OCI-LY7 (cell line): ENCODE results near the gene ARHGAP40. TPM values are rescaled to one million over a fixed set of nuclear protein-coding genes. Genes with fewer than 3 reads are reported as not detected.

Source experiments
- BruUV-seq: library from RNA; stranded (reverse); fragments of 400-500 nt; replicated peaks from 2 replicates; lab custom pipeline; 2021; lab: Mats Ljungman, UMichigan
- CTCF ChIA-PET: fragments of 300-600 bp; sonication (Branson Sonifier 250); formaldehyde crosslinking; loops from one replicate; lab custom pipeline; 2022; ENCODE audit warnings: antibody characterized with exemption; ENCODE audit not compliant: unreplicated experiment; lab: Charles Lee
- POLR2A ChIA-PET: fragments of 300-600 bp; sonication (Branson Sonifier 250); formaldehyde crosslinking; loops from one replicate; lab custom pipeline; 2022; ENCODE audit warnings: antibody characterized with exemption; lab: Charles Lee
- DNase-seq: peaks from one replicate; pipeline ENCODE4 v3.0.0-alpha.2; 2015; ENCODE audit warnings: low spot score
- H2AFZ ChIP-seq: fragments of 200-600 bp; sonication (generic), shearing (Covaris generic); 2 replicates; pipeline ENCODE4 v1.6.1; 2014; ENCODE audit warnings: mild to moderate bottlenecking, antibody characterized with exemption, low read length, moderate library complexity
- H3K27ac ChIP-seq: fragments of 200-600 bp; sonication (generic); 2 replicates; pipeline ENCODE4 v1.5.1; 2014; ENCODE audit warnings: mixed run types, low read depth, mild to moderate bottlenecking, moderate library complexity, low read length, inconsistent platforms; ENCODE audit not compliant: poor library complexity, severe bottlenecking
- H3K36me3 ChIP-seq: fragments of 200-600 bp; sonication (generic); 2 replicates; pipeline ENCODE4 v1.6.1; 2014; ENCODE audit warnings: mild to moderate bottlenecking, antibody characterized with exemption, low read length, moderate library complexity, mixed read lengths; ENCODE audit not compliant: insufficient read depth
- H3K4me1 ChIP-seq: fragments of 200-600 bp; sonication (generic); 2 replicates; pipeline ENCODE4 v1.5.1; 2014; ENCODE audit warnings: mild to moderate bottlenecking, low read length; ENCODE audit not compliant: insufficient read depth, poor library complexity, severe bottlenecking
- H3K4me2 ChIP-seq: fragments of 200-600 bp; sonication (generic); 2 replicates; pipeline ENCODE4 v1.6.1; 2014; ENCODE audit warnings: mild to moderate bottlenecking, low read length
- H3K4me3 ChIP-seq: fragments of 200-600 bp; sonication (generic); 2 replicates; pipeline ENCODE4 v1.5.1; 2014; ENCODE audit warnings: mild to moderate bottlenecking, low read depth, low read length; ENCODE audit not compliant: poor library complexity, severe bottlenecking
- H3K79me2 ChIP-seq: fragments of 200-600 bp; sonication (generic); 2 replicates; pipeline ENCODE4 v1.6.1; 2016; ENCODE audit warnings: low read depth, mild to moderate bottlenecking, low read length, moderate library complexity, mixed read lengths; ENCODE audit not compliant: insufficient read depth
- H3K9me2 ChIP-seq: fragments of 200-600 bp; sonication (generic); 2 replicates; pipeline ENCODE4 v1.6.1; 2016; ENCODE audit warnings: mild to moderate bottlenecking, low read length, mixed read lengths; ENCODE audit not compliant: insufficient read depth
- H3K9me3 ChIP-seq: fragments of 200-600 bp; sonication (generic); 2 replicates; pipeline ENCODE4 v1.6.1; 2014; ENCODE audit warnings: mild to moderate bottlenecking, mixed run types, low read length, mixed read lengths
- H4K20me1 ChIP-seq: fragments of 200-600 bp; sonication (generic); 2 replicates; pipeline ENCODE4 v1.6.1; 2014; ENCODE audit warnings: mild to moderate bottlenecking, antibody characterized with exemption, low read length, moderate library complexity, mixed read lengths; ENCODE audit not compliant: insufficient read depth
- EZH2phosphoT487 ChIP-seq: fragments of 200-600 bp; sonication (generic); IDR thresholded peaks from 2 replicates; pipeline ENCODE4 v1.6.1; 2018; ENCODE audit warnings: low read depth, borderline replicate concordance, mild to moderate bottlenecking, mixed run types, antibody characterized with exemption, low read length, moderate library complexity, mixed read lengths
- intact Hi-C: fragments of 100-400 bp; cut with micrococcal nuclease; formaldehyde crosslinking; loops from one replicate; pipeline ENCODE4 v1.10.0; 2022; ENCODE audit not compliant: unreplicated experiment
- total RNA-seq, 2 experiments: library from RNA; depleted of rRNA in 1 of 2; stranded (reverse); fragments of >200 nt in 1 of 2; shearing (Covaris generic) in 1 of 2; gene quantifications; 2 replicates each; pipeline ENCODE4 v1.2.3, GENCODE V29; 2014 to 2022
- TF ChIP-seq, protein P1 (sequence below): fragments of 200-600 bp; sonication (generic); conservative IDR thresholded peaks from 2 replicates; pipeline ENCODE4 v1.5.1; 2014; ENCODE audit warnings: mild to moderate bottlenecking, antibody characterized with exemption, low read length, moderate library complexity, mixed read lengths

ARHGAP40 gene
- total RNA-seq, 2 experiments from 2014 or later, result not detected

DNA sequence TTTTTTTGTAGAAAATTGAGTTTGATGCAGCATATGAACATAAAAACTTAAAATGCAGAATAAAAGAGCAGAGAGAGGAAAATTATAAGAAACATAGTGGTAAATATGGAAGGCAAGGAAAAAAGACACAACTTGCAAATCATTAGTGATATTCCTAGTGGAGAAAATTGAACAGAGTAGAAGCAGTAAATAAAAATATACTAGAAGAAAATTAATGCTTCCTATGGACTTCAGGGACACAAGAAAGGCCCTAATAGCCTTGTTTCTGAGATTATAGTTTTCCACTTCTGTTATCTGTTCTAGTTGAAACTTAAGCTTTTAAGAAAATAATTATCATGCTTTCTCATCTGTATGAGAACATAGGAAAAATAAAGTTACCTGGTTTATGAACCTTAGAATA is 46.2 kb upstream of the ARHGAP40 start:
- POLR2A ChIA-PET, result interaction anchor here (0.8 kb wide), 1 partner anchor 23 kb away, joined by 3 read pairs; no protein-coding TSS in a partner anchor
- no peak overlapping the region for H2AFZ ChIP-seq
- H3K4me1 ChIP-seq, result no peaks in the 10 kb centered on the region
- H3K79me2 ChIP-seq, result no peaks in the 10 kb centered on the region
- no peaks in the 10 kb centered on the region for H4K20me1 ChIP-seq
- TF ChIP-seq, protein P1, sequence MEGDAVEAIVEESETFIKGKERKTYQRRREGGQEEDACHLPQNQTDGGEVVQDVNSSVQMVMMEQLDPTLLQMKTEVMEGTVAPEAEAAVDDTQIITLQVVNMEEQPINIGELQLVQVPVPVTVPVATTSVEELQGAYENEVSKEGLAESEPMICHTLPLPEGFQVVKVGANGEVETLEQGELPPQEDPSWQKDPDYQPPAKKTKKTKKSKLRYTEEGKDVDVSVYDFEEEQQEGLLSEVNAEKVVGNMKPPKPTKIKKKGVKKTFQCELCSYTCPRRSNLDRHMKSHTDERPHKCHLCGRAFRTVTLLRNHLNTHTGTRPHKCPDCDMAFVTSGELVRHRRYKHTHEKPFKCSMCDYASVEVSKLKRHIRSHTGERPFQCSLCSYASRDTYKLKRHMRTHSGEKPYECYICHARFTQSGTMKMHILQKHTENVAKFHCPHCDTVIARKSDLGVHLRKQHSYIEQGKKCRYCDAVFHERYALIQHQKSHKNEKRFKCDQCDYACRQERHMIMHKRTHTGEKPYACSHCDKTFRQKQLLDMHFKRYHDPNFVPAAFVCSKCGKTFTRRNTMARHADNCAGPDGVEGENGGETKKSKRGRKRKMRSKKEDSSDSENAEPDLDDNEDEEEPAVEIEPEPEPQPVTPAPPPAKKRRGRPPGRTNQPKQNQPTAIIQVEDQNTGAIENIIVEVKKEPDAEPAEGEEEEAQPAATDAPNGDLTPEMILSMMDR, result no peak
- TF ChIP-seq EZH2phosphoT487, result no peak
- no peak overlapping the region for H3K4me3 ChIP-seq
- CTCF ChIA-PET, result no interaction called here
- intact Hi-C loops, result no loop called here
- H3K9me2 ChIP-seq, result no peaks in the 10 kb centered on the region
- no peak overlapping the region for H3K27ac ChIP-seq
- no peak overlapping the region for H3K4me2 ChIP-seq
- no peak for DNase-seq
- BruUV-seq, result no TSS peak
- H3K9me3 ChIP-seq, result no peaks in the 10 kb centered on the region
- peaks cover 95% of the 10 kb centered on the region for H3K36me3 ChIP-seq

DNA sequence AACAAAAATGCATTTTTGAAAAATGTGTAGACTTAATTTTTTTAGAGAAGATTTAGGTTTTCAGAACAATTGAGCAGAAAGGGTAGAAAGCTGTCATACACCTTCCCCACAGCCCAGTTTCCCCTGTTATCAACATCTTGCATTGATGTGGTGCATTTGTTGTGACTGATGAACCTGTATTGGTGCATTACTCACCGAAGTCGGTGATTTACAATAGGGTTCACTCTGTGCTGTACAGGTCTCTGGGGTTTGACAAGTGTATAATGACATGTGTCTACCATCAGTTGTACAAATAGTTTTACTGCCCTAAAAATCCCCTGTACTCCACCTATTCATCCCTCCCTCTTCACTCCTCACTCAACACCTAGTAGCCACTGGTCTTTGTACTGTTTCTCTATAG is 44.4 kb upstream of the ARHGAP40 start:
- Histone ChIP-seq H3K4me3 (no peak overlapping the region), H3K4me1 (no peaks in the 10 kb centered on the region), H3K9me2 (no peaks in the 10 kb centered on the region), H3K4me2 (no peak overlapping the region), H3K27ac (no peak overlapping the region), H3K9me3 (no peaks in the 10 kb centered on the region), H3K79me2 (no peaks in the 10 kb centered on the region), H3K36me3 (peaks cover 87% of the 10 kb centered on the region), H4K20me1 (no peaks in the 10 kb centered on the region), H2AFZ (no peak overlapping the region)
- DNase-seq, result no peak
- TF ChIP-seq, protein P1, result no peak
- no peak for TF ChIP-seq EZH2phosphoT487
- intact Hi-C loops, result no loop called here
- ChIA-PET CTCF (no interaction called here), POLR2A (no interaction called here)
- BruUV-seq, result no TSS peak

DNA sequence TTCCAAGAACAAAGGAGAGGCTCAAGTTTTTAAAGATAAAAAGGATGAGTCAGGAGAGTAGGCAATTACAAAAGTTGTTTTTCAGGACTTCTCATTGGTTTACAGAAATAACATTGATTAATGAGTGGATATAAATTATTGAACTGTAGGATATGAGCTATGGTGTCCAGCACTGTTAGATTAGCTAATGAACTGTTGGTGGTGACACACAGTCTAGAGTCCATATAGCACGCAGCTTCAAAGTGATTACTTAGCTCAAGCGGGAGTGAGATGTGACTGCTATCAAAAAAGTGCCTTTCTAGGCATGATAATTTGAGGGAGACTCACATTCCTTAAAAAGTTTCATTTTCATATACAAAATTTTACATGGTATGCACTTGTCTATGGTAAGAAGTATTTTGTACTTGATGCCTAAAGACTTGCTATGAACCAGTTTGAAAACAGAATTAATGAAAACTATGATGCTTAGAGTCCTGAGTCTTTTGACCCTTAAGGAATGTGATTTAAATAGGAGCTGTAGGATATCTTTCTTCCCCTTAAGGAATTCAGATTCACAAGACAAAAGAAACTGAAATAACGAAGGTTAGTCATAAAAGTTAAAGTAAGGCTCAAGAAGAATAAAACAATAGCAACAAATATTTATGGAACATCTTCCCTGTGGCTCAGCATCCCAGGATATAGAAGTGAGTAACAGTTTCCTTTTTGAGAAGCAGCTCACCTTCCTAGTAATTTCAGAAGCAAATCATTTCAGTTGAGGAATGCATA is 42.8 kb upstream of the ARHGAP40 start:
- no TSS peak for BruUV-seq
- peaks cover 79% of the 10 kb centered on the region for H3K36me3 ChIP-seq
- POLR2A ChIA-PET, result interaction anchor here (0.8 to 1.2 kb wide), 2 partner anchors 9 to 33 kb away, joined by 3 read pairs; no protein-coding TSS in a partner anchor

More for the DNA sequence above, 42.8 kb upstream of the ARHGAP40 start:
- CTCF ChIA-PET, result interaction anchor here (0.6 kb wide), 1 partner anchor 32 kb away, joined by 4 read pairs; no protein-coding TSS in a partner anchor
- no peak overlapping the region for H3K27ac ChIP-seq
- no peak overlapping the region for H3K4me2 ChIP-seq
- H3K9me3 ChIP-seq, result no peaks in the 10 kb centered on the region
- no peak for DNase-seq
- H2AFZ ChIP-seq, result no peak overlapping the region
- no peaks in the 10 kb centered on the region for H3K4me1 ChIP-seq
- H3K4me3 ChIP-seq, result no peak overlapping the region
- intact Hi-C loops, result no loop called here
- H4K20me1 ChIP-seq, result no peaks in the 10 kb centered on the region
- no peak for TF ChIP-seq EZH2phosphoT487
- TF ChIP-seq, protein P1, result no peak
- H3K79me2 ChIP-seq, result no peaks in the 10 kb centered on the region
- H3K9me2 ChIP-seq, result no peaks in the 10 kb centered on the region
